ENCODE measurements around the gene ADAMTSL1.

DNA sequence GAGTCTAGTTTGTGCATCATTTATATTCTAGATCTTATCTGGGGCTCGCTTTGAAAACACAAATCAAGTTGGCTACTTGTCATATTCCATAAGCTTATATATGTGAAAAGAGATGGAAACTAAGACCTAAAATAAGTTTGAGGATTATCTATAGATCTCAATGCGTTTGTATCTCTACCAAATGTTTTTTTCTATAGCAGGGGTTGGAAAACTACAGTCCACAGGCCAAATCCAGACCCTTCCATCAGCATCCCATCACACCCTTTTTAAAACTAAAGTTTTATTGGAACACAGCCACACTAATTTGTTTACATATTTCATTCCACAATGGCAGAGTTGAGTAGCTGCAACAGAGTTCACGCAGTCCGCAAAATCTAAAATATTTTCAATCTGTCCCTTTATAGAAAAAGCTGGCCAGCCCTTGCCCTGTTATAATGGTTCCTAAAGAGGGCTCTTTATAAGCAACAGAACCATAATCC lies 230.0 kb downstream of the ADAMTSL1 start:
- TF ChIP-seq, protein P1, sequence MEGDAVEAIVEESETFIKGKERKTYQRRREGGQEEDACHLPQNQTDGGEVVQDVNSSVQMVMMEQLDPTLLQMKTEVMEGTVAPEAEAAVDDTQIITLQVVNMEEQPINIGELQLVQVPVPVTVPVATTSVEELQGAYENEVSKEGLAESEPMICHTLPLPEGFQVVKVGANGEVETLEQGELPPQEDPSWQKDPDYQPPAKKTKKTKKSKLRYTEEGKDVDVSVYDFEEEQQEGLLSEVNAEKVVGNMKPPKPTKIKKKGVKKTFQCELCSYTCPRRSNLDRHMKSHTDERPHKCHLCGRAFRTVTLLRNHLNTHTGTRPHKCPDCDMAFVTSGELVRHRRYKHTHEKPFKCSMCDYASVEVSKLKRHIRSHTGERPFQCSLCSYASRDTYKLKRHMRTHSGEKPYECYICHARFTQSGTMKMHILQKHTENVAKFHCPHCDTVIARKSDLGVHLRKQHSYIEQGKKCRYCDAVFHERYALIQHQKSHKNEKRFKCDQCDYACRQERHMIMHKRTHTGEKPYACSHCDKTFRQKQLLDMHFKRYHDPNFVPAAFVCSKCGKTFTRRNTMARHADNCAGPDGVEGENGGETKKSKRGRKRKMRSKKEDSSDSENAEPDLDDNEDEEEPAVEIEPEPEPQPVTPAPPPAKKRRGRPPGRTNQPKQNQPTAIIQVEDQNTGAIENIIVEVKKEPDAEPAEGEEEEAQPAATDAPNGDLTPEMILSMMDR (IDR thresholded peaks at IDR 0.05; ENCODE audit: extremely low read depth in 1 of 2, insufficient read depth in 1 of 2, low read depth in 1 of 2, low read length in 2 of 2), result no peak
- TF ChIP-seq POLR2AphosphoS5 (IDR thresholded peaks at IDR 0.05; ENCODE audit: insufficient read depth, low read depth, low read length) (no peak), POLR2A (IDR thresholded peaks at IDR 0.05; ENCODE audit: low read depth, low read length) (no peak), JUN (IDR thresholded peaks at IDR 0.05; ENCODE audit: borderline replicate concordance, insufficient read depth, insufficient read length, low read depth) (no peak), EZH2 (IDR thresholded peaks at IDR 0.05; ENCODE audit: borderline replicate concordance, low read depth, low read length, severe bottlenecking) (no peak), FOS (IDR thresholded peaks at IDR 0.05; ENCODE audit: borderline replicate concordance, insufficient read depth, low read length) (no peak)
